ENCODE data around the gene CD6.

The CD6 gene

DNA sequence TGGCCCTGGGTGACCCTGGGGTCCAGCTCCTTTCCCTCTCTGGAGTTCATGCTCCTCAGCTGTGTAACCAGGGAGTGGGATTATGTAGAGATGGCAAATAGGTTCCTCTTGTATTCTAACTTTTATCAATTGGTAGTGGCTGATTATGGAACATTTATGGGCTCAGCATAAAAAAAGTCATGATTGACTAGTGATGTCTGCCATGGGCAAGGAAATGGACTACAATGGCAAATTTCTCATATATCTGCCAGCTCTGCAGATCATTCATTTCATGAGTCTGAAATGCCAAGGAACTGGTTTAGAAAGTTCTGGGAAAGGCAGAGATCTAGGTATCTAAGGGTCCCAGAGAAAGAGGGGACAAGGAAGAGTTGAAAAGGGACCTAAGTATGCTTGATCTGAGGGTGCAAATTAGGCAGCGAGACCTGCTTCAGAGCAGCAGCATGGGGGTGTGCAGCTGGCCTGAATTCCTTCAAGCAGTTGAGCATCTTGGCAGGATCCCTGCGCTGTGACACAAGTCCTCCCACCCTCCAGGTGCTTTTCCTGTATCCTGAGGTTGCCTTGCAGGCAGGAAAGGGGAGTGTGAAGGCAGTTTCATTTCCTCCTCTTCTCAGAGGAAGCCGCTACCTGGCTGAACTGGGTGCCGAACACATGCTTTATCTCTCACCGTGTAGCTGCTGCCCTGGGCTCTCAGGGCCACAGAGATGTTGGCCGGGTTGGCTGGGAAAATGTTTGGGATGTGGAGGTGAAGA is 29.9 kb upstream of the CD6 start:
- H3K27ac ChIP-seq, result no peak overlapping the region
- TF ChIP-seq, protein P1, sequence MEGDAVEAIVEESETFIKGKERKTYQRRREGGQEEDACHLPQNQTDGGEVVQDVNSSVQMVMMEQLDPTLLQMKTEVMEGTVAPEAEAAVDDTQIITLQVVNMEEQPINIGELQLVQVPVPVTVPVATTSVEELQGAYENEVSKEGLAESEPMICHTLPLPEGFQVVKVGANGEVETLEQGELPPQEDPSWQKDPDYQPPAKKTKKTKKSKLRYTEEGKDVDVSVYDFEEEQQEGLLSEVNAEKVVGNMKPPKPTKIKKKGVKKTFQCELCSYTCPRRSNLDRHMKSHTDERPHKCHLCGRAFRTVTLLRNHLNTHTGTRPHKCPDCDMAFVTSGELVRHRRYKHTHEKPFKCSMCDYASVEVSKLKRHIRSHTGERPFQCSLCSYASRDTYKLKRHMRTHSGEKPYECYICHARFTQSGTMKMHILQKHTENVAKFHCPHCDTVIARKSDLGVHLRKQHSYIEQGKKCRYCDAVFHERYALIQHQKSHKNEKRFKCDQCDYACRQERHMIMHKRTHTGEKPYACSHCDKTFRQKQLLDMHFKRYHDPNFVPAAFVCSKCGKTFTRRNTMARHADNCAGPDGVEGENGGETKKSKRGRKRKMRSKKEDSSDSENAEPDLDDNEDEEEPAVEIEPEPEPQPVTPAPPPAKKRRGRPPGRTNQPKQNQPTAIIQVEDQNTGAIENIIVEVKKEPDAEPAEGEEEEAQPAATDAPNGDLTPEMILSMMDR (conservative IDR thresholded peaks at IDR 0.05), result no peak

DNA sequence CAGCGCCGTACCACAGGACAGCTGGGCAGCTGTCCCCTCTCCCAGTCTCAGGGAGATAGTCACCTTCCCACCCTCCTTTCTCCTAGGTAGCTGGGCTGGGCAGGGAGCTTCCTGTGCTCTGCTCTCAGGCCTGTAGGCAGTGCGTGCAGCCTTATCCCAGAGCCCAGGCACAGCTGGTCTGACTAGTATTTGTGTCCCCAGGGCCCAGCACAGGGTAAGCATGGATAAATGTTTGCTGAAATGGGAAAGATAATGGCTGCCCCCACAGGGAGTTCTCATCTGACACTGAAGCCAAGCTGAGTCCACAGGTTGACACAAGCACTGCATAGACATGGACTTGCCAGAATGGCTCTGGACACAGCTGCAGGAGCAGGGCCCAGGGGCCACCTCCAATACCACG is 29.3 kb upstream of the CD6 start:
- TF ChIP-seq, protein P1 (conservative IDR thresholded peaks at IDR 0.05), result no peak
- no peak overlapping the region for H3K27ac ChIP-seq

DNA sequence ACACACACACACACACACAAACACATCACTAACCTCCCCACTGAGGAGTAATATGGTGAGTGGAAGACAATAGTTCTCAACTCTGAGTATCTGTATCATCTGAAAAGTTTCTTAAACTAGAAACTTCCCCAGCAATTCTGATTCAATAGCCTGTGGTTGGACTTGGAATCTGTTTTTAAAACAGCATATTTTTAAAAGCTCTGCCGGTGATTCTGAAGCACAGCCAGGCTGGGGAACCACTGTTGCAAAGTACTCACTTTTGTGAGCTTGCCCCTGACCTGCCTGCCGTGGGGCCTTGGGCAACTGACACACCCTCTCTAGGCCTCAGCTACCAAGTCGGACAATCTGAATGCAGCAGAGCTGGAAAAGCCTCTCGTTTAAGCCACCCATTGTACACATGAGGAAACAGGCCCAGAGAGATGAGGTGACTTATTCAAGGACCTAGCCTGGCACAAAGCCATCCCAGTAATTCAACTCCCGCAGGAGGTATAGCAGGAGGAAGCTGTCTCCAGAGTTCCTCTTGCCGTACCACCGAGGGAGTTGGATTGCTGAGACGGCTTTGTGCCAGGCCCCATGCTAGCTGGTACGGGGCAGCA is 28.4 kb upstream of the CD6 start:
- TF ChIP-seq, protein P1 (conservative IDR thresholded peaks at IDR 0.05), result no peak
- H3K27ac ChIP-seq, result no peak overlapping the region

DNA sequence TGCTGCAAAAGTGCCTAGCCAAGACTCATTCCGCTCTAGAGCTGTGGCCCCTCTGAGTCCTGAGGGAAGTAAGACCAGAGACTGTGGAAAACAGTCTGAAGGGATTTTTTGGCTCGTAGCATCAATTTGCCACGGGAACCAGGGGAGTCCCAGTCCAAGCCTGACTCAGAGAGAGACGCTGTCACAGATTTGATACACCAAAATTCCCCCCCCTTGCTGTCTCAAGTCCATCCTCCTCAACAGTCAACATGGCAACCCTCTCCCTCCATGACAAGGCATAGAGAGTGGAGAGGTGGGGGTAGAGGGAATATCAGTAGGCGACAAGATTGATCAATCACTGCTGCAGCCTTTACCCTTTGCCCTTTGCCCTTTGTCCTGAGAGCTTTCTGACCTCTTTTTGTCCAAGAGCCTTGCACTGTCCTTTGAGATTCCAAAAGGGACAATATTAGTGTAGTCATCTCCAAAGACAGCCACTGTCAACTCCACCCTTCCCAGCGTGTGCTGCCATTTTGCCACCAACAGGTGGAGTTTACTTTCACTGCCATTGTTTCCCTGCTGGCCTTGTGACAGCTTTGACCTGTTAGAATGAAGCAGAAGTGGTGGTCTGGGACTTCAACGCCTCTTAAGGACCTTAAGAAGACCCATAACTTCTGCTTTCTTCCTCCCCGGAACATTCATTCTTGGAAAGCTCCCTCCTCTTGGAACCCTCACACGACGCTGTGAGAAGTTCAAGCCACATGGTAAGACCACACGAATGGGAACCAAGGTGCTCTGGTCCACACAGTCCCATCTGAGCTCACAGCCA is 26.8 kb upstream of the CD6 start:
- TF ChIP-seq, protein P1 (conservative IDR thresholded peaks at IDR 0.05), result no peak
- H3K27ac ChIP-seq, result no peak overlapping the region

DNA sequence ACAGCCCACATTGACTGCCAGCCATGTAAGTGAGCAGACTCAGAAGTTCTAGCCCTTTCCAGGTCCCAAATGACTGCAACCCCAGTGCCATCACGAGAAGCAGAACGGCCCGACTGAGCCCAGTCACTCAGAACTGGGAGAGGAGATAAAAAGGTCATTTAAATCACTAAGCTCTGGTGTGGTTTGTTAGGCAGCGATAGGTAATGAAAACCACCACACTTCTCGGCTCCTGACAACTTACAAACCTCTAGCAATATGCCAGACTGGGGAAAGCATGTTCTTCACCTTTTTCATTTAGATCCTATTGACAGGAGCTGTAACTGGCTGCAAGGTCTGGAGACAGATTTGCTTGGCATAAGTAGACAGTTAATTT is 26.2 kb upstream of the CD6 start:
- H3K27ac ChIP-seq, result no peak overlapping the region
- TF ChIP-seq, protein P1 (conservative IDR thresholded peaks at IDR 0.05), result no peak

DNA sequence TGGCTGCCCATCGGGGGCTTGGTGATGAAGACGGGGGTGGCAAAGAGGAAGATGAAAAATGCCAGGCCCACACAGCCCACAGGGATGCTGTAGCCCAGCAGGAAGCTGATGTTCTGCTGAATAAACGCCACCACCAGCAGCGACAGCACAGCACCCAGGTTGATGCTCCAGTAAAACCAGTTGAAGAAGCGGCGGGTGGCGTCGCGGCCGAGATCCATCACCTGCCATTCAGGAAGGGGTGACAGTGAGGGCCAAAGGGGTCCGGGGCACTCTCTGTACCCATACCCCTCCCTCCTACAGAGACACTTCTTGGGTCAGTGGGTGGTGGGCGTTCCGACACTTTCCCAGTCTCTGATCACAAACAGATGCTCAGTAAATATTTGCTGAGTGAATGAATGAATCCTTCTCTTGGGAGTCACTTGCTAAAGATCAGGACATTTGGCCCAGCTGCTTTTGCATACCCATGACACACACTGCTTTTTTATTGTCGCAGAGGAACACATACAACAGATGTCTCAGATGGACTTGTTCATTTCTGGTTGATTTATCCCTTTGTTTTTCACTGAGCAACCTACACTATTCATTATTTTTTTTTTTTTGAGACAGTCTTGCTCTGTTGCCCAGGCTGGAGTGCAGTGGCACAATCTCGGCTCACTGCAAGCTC is 24.7 kb upstream of the CD6 start:
- TF ChIP-seq, protein P1 (conservative IDR thresholded peaks at IDR 0.05), result no peak
- H3K27ac ChIP-seq, result no peak overlapping the region

DNA sequence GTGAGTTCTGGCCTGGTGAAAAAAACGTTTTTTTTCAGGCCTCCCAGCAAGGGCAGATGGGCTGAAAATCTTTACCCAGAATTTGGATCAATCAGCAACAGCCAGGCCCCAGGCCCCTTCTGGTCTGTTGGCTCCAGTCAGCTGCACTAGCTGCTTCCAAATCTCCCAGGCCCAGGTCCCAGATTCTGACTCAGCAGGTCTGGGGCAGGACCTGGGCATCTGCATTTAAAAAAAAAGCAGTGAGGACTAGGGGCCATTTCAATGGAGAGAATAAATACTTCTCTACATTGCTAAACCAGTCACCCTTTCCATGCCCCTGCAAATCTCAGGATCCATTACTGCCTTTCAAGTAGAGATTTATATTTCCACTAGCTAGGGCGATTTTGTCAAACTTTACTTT is 23.8 kb upstream of the CD6 start:
- TF ChIP-seq, protein P1 (conservative IDR thresholded peaks at IDR 0.05), result no peak
- H3K27ac ChIP-seq, result no peak overlapping the region

All from VCaP (cell line).